Fibroblast of skin of right biceps (primary cell): Measurements from ENCODE around the gene SDC4.
A peak's percentile ranks its signal among the peaks of the same experiment; 100 is the strongest.

Source experiments
- DNase-seq: peaks from one replicate; pipeline ENCODE4 v3.0.0-alpha.2; 2013

SDC4 gene

GRCh38 chr20:45342855-45343531, 5.2 kb downstream of the SDC4 start:
- no peak for DNase-seq

- DNase-seq = no peak
These were observed 6.0 kb downstream of the SDC4 start for GRCh38 chr20:45341939-45342854.

GRCh38 chr20:45341579-45341938, 6.7 kb downstream of the SDC4 start:
- no peak for DNase-seq

- DNase-seq = no peak
These were observed 7.3 kb downstream of the SDC4 start for GRCh38 chr20:45340951-45341350.

GRCh38 chr20:45340236-45340847, 7.9 kb downstream of the SDC4 start:
- no peak for DNase-seq

- no peak for DNase-seq
These were observed 8.4 kb downstream of the SDC4 start for GRCh38 chr20:45339799-45340198.

GRCh38 chr20:45339084-45339483, 9.1 kb downstream of the SDC4 start:
- no peak for DNase-seq

- DNase-seq = no peak
These were observed 9.8 kb downstream of the SDC4 start for GRCh38 chr20:45338121-45339030.

GRCh38 chr20:45337367-45338120, 10.7 kb downstream of the SDC4 start:
- peak; percentile 94 for DNase-seq

- DNase-seq = peak; percentile 84
These were observed 11.5 kb downstream of the SDC4 start for GRCh38 chr20:45336530-45337366.

GRCh38 chr20:45330476-45330875, 17.7 kb downstream of the SDC4 start:
- DNase-seq = no peak

GRCh38 chr20:45329497-45330319, 18.5 kb downstream of the SDC4 start:
- DNase-seq = no peak

- no peak for DNase-seq
These were observed 19.8 kb downstream of the SDC4 start for GRCh38 chr20:45328451-45328850.

GRCh38 chr20:45325371-45325770, 22.9 kb downstream of the SDC4 start:
- DNase-seq = no peak

- no peak for DNase-seq
These were observed 24.5 kb downstream of the SDC4 start for GRCh38 chr20:45323731-45324130.

GRCh38 chr20:45322952-45323383, 25.3 kb downstream of the SDC4 start:
- peak; percentile 27 for DNase-seq

- no peak for DNase-seq
These were observed 27.2 kb downstream of the SDC4 start for GRCh38 chr20:45320948-45321595.

GRCh38 chr20:45318948-45319347, 29.3 kb downstream of the SDC4 start:
- DNase-seq = no peak

GRCh38 chr20:45318386-45318939, 29.8 kb downstream of the SDC4 start:
- DNase-seq = no peak
